Subcutaneous adipose tissue (tissue), 4 donors: ENCODE results near the gene LRRC8E. TPM values are rescaled to one million over a fixed set of nuclear protein-coding genes. Genes with fewer than 3 reads are reported as not detected.

Source experiments
- total RNA-seq, 4 donors: library from RNA; depleted of rRNA; stranded (reverse); fragments of >200 nt; gene quantifications; one replicate each; pipeline ENCODE4 v1.1.0, GENCODE V29; 2016
- TF ChIP-seq, protein P1 (sequence below): fragments of 450-650 bp; IDR thresholded peaks from one replicate; pipeline ENCODE4 v1.5.1; 2016; ENCODE audit warnings: low read depth, mild to moderate bottlenecking, control low read depth, antibody characterized with exemption, moderate library complexity

LRRC8E gene
- total RNA-seq, 4 donors from 2014 or later, result 0.19 to 1.5 (median 0.50) TPM

DNA sequence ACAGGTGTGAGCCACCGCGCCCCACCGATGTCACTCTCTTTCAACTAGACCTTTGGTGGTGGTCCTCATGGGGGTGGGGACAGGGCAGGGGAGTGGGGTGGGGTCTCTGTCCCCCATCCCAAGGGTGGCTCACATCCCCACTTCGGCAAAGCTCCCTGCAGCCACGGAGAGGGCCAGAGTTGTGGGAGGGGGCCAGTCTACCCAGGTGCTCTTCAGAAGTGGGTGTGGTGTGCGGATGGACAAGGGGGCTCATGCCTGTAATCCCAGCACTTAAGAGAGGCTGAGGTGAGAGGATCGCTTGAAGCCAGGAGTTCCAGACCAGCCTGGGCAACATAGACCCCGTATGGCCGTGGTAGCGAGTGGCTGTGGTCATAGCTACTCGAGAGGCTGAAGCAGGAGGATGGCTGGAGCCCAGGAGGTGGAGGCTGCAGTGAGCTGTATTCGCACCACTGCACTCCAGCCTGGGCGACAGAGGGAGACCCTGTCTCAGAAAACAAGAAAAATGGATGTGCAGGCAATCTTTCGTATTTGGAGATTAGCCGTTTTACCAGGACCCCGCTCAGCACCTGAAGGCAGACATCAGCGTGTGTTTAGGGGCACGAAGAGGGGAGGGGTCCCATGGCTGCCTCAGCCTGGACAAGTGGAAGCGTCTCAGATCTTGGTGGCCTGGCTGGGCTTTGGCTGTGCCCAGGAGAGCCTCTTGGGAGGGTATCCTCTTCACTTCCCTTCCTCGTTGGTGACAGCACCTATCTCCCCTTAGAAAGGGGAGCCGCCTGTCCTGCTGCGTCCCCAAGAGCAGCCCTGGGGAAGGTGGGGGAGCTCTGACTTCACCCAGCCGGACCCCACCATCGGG, 27.2 kb downstream of the LRRC8E start:
- TF ChIP-seq, protein P1, sequence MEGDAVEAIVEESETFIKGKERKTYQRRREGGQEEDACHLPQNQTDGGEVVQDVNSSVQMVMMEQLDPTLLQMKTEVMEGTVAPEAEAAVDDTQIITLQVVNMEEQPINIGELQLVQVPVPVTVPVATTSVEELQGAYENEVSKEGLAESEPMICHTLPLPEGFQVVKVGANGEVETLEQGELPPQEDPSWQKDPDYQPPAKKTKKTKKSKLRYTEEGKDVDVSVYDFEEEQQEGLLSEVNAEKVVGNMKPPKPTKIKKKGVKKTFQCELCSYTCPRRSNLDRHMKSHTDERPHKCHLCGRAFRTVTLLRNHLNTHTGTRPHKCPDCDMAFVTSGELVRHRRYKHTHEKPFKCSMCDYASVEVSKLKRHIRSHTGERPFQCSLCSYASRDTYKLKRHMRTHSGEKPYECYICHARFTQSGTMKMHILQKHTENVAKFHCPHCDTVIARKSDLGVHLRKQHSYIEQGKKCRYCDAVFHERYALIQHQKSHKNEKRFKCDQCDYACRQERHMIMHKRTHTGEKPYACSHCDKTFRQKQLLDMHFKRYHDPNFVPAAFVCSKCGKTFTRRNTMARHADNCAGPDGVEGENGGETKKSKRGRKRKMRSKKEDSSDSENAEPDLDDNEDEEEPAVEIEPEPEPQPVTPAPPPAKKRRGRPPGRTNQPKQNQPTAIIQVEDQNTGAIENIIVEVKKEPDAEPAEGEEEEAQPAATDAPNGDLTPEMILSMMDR, result no peak

DNA sequence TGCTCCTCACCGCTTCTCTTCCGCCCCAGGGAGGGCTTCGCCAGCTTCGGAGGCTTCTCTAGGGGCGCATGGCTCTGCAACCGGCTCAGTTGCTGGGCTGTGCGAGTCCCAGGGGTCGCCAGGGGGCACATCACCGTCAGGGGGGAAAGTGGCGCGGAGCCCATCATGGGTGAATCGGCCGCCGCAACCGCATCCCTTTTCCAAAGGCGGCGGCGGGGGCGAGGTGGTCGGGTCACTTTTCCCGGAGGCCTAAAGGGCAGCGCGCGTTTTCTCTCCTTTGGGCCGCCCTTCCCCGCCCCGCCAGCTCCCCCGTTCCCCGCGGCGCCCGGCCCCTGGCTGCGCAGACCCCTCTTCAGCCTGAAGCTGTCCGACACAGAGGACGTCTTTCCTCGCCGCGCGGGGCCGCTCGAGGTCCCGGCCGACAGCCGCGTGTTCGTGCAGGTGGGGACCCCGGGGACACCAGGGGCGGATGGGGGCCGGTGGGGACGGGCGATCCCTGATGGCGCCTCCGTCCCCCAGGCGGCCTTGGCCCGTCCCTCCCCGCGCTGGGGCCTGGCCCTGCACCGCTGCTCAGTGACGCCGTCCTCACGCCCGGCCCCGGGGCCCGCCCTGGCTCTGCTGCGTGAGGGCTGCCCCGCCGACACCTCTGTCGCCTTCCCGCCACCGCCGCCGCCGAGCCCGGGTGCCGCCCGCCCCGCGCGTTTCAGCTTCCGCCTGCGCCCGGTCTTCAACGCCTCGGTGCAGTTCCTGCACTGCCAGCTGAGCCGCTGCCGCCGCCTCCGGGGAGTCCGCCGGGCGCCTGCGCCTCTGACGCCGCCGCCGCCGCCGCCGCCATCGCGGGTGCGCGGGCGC, 28.0 kb downstream of the LRRC8E start:
- TF ChIP-seq, protein P1, result no peak

DNA sequence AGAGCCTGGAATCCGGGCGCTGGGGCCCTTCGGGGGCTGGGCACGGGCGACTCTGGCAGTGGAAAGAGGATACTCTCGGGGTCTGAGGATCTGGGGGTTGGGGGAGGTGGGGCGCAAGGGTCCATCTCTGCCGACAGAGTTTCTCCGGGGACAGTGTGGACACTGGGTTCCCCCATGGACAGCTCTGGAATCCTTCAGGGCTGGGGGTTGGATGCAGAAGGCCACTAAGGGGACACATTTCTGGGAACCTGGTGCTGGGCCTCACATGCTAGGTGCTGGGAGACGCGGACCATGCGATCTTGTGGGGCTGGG, 28.6 kb downstream of the LRRC8E start:
- TF ChIP-seq, protein P1, result no peak

DNA sequence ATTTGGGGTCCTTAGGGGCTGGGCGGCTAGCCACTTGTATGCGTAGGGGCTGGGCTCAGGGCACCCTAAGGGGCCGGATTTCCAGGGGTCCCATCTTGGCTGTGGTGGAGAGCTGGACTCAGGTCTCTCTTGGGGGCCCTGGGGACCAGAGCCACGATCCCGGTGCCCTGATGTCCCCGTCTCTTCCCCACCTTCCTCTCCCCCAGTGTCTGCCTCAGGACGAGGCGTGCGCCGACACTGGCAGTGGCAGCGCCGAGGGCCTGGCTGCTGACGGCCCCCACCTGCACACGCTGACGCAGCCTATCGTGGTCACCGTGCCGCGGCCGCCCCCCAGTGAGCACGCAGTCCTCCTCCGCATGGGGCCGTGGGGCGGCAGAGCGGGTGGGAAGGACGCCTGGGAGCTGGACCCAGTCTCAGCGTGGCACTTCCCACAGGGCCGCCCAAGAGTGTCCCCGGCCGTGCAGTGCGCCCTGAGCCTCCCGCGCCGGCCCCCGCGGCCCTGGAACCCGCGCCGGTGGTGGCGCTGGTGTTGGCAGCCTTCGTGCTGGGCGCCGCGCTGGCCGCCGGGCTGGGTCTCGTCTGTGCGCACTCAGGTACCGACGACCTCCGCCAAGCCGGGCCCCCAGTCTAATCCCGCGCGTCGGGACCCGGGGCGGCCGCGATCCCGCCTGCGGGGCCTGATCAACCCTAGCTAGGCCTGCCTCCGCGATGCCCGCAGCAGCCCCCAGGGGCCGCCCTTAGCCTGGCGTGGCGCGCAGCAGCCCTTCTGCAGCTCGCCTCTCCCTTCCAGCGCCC, 29.2 kb downstream of the LRRC8E start:
- TF ChIP-seq, protein P1, result no peak

DNA sequence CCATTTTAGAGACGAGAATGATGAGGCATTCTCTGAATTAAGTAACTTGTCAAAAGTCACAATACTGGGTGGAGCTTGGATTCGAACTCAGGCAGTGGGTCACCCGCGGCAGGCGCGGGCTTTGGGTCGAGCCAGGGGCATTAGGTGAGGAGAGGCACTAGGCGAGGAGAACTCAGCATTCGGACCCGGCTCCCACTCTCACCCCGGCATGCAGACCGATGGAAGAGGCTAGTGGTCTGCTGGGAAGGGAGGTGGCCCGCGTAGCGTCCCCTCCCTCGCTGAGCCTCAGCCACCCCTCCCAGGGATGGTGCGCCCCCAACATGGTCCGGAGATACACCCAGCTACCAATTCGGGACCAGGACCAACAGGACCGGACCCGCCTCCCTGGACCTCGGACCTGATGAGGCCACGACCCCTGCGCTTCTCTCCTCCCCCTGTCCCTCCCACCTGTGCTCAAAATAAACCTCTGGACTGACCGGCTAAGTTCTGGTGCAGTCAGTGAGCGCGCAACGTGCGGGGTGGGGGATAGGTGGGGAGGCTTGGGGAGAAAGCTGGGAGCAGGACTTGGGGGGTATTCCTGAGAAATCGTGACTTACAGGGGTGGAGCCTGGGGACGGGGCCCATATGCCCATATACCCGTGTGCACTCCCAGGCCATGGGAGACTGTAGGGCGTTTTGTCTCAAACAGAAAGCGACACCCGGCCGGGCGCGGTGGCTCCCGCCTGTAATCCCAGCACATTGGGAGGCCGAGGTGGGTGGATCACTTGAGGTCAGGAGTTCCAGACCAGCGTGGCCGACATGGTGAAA, 30.5 kb downstream of the LRRC8E start:
- TF ChIP-seq, protein P1, result no peak

DNA sequence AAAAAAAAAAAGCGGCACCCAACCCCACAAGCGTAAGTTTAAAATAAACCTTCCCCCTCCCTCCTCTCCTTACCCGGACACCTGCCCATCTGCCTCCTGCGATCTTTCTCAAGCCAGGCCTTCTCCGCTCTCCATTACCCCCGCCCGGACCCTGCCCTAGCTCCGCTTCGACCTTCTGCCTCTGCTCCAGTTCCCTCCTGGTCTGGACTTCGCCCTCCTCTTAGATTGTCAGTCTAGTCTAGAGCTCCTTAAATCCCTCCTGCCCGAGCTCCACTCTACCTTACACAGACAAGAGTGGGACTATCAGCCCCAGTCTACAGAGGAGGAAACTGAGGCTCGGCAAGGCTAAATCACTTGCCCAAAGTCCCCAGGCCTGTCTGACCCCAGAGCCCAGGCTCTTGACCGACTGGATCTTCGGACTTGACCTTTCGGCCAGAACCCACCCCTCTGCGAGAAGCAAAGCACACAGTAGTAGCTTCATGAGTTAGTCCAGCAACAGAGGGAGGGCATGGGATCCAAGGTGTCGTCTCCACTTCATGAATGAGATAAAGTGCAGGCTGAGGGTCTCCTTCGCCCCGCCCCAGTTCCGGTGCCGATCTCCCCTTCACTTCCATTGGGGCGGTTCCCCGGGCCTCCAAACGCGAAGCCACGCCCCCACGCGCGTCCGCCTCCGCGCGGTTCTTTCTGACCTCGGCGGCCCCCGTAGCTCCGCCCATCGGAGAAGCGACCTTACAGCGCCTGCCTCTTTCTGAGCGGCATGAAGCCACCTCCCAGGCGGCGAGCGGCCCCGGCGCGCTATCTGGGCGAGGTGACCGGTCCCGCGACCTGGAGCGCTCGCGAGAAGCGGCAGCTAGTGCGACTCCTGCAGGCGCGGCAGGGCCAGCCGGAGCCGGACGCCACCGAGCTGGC, 31.6 kb downstream of the LRRC8E start, which contains the start of gene SNAPC2:
Gene SNAPC2, plus strand, starts transcription at position 729 of the 909 bp plus-strand sequence. Its CDS starts 29 bp downstream, at position 758.
- TF ChIP-seq, protein P1, result no peak
